Endodermal cell (in vitro differentiated cells): ENCODE data around the gene IER2. TPM values are rescaled to one million over a fixed set of nuclear protein-coding genes. Genes with fewer than 3 reads are reported as not detected.

ENCODE experiments used
- DNase-seq: peaks from one replicate; pipeline ENCODE4 v3.0.0-alpha.2; 2017
- H3K27ac ChIP-seq: 2 replicates; pipeline ENCODE4 v1.5.1; 2013; ENCODE audit warnings: mild to moderate bottlenecking, low read depth, low read length, moderate library complexity
- H3K27me3 ChIP-seq: 2 replicates; pipeline ENCODE4 v1.6.1; 2013; ENCODE audit warnings: mild to moderate bottlenecking, low read length, moderate library complexity; ENCODE audit not compliant: insufficient read depth, control insufficient read depth, poor library complexity, severe bottlenecking
- H3K36me3 ChIP-seq: 2 replicates; pipeline ENCODE4 v1.7.0; 2013; ENCODE audit warnings: mild to moderate bottlenecking, low read length, moderate library complexity; ENCODE audit not compliant: control insufficient read depth, insufficient read depth
- H3K4me1 ChIP-seq: one replicate; pipeline ENCODE4 v1.7.0; 2013; ENCODE audit warnings: low read length; ENCODE audit not compliant: control insufficient read depth, insufficient read depth
- H3K4me3 ChIP-seq: 2 replicates; pipeline ENCODE4 v1.5.1; 2013; ENCODE audit warnings: mild to moderate bottlenecking, low read length, moderate library complexity
- H3K9ac ChIP-seq: 2 replicates; pipeline ENCODE4 v1.6.1; 2013; ENCODE audit warnings: mild to moderate bottlenecking, low read length, moderate library complexity; ENCODE audit not compliant: poor library complexity, severe bottlenecking; ENCODE audit errors: extremely low read depth
- H3K9me3 ChIP-seq: 2 replicates; pipeline ENCODE4 v1.6.1; 2013; ENCODE audit warnings: mild to moderate bottlenecking, low read length, moderate library complexity; ENCODE audit not compliant: control insufficient read depth
- H3K27ac Mint-ChIP-seq: 2 replicates; pipeline ENCODE4 v1.8.0; 2020; ENCODE audit warnings: mixed read lengths
- H3K27me3 Mint-ChIP-seq: 2 replicates; pipeline ENCODE4 v1.8.0; 2021; ENCODE audit warnings: mild to moderate bottlenecking, mixed read lengths; ENCODE audit not compliant: insufficient read depth
- H3K36me3 Mint-ChIP-seq: 2 replicates; pipeline ENCODE4 v1.8.0; 2020; ENCODE audit warnings: low read depth, mixed read lengths
- H3K4me1 Mint-ChIP-seq: 2 replicates; pipeline ENCODE4 v1.8.0; 2020; ENCODE audit warnings: mixed read lengths
- H3K4me3 Mint-ChIP-seq: 2 replicates; pipeline ENCODE4 v1.8.0; 2020; ENCODE audit warnings: mild to moderate bottlenecking, moderate library complexity, mixed read lengths
- H3K9me3 Mint-ChIP-seq: 2 replicates; pipeline ENCODE4 v1.8.0; 2020; ENCODE audit warnings: mild to moderate bottlenecking, mixed read lengths
- CTCF ChIP-seq: fragments of 200-600 bp; sonication (generic); conservative IDR thresholded peaks from 2 replicates; pipeline ENCODE4 v1.5.0; 2021; ENCODE audit warnings: antibody characterized with exemption, mild to moderate bottlenecking
- WGBS, 2 experiments: methylation state at CpG; one replicate each; pipeline versions ENCODE4 v1.1.5 to v1.1.7; 2013; ENCODE audit warnings: missing lambda C conversion rate in 2 of 2, mixed read lengths in 1 of 2; ENCODE audit not compliant: insufficient coverage in 1 of 2, insufficient read length in 1 of 2; 5-methylcytosine and 5-hydroxymethylcytosine counted together
- total RNA-seq, 2 donors: library from RNA; stranded (reverse); fragmentation: NEBNext Ultra II Directional in 1 of 2; extraction: Animal tissue kit (Norgen Biotek cat#: 25700) in 1 of 2; gene quantifications; 2 replicates in 1 of 2; 3 replicates in 1 of 2; pipeline ENCODE4 v1.2.1, GENCODE V29; 2021

The IER2 gene
- total RNA-seq, 2 donors from 2014 or later = 55.3 to 66.6 TPM

- Mint-ChIP-seq H3K27me3 (no peaks in the 10 kb centered on the region), H3K36me3 (peaks cover 23% of the 10 kb centered on the region), H3K27ac (peak within 1 kb of the TSS; percentile 99), H3K9me3 (no peaks in the 10 kb centered on the region), H3K4me1 (peaks cover 49% of the 10 kb centered on the region), H3K4me3 (peak within 1 kb of the TSS; percentile 96)
- WGBS, 2 experiments = 8 to 15% methylated on average over 26 to 65 of the region's 65 CpGs
- DNase-seq = peak; percentile 95
- no peak for TF ChIP-seq CTCF
- H3K36me3 ChIP-seq = peaks cover 39% of the 10 kb centered on the region
- H3K4me1 ChIP-seq = peaks cover 21% of the 10 kb centered on the region
- peak within 1 kb of the TSS; percentile 96 for H3K4me3 ChIP-seq
- H3K9ac ChIP-seq = peak within 1 kb of the TSS; percentile 84
- H3K27me3 ChIP-seq = no peaks in the 10 kb centered on the region
- H3K9me3 ChIP-seq = no peaks in the 10 kb centered on the region
- peak within 1 kb of the TSS; percentile 78 for H3K27ac ChIP-seq
These were observed 32.3 kb upstream of the IER2 start, which contains the start of gene NACC1 for GRCh38 chr19:13117772-13118423. TSS of gene NACC1 (plus strand) at chr19:13118264. CDS start at chr19:13135208, 16,944 bp downstream.

- Mint-ChIP-seq H3K36me3 (peaks cover 29% of the 10 kb centered on the region), H3K4me3 (peak overlapping the region; percentile 96), H3K27ac (peak overlapping the region; percentile 79), H3K9me3 (no peaks in the 10 kb centered on the region), H3K4me1 (peaks cover 54% of the 10 kb centered on the region), H3K27me3 (no peaks in the 10 kb centered on the region)
- H3K4me1 ChIP-seq = peaks cover 23% of the 10 kb centered on the region
- no peaks in the 10 kb centered on the region for H3K9me3 ChIP-seq
- peak overlapping the region; percentile 84 for H3K9ac ChIP-seq
- peaks cover 46% of the 10 kb centered on the region for H3K36me3 ChIP-seq
- TF ChIP-seq CTCF = no peak
- WGBS, 2 experiments = 0% methylated on average over 7 to 55 of the region's 57 CpGs
- H3K27me3 ChIP-seq = no peaks in the 10 kb centered on the region
- peak overlapping the region; percentile 89 for H3K4me3 ChIP-seq
- DNase-seq = peak; percentile 96
- peak overlapping the region; percentile 78 for H3K27ac ChIP-seq
These were observed 31.6 kb upstream of the IER2 start for GRCh38 chr19:13118424-13119193.

GRCh38 chr19:13119627-13120026 lies 30.6 kb upstream of the IER2 start:
- H3K36me3 Mint-ChIP-seq = peaks cover 29% of the 10 kb centered on the region
- Histone ChIP-seq H3K27me3 (no peaks in the 10 kb centered on the region), H3K36me3 (peaks cover 44% of the 10 kb centered on the region), H3K4me3 (peak overlapping the region; percentile 89), H3K9me3 (no peaks in the 10 kb centered on the region), H3K9ac (peak overlapping the region; percentile 51), H3K27ac (no peak overlapping the region), H3K4me1 (peaks cover 25% of the 10 kb centered on the region)
- H3K4me3 Mint-ChIP-seq = peak overlapping the region; percentile 96
- no peaks in the 10 kb centered on the region for H3K9me3 Mint-ChIP-seq
- no peaks in the 10 kb centered on the region for H3K27me3 Mint-ChIP-seq
- H3K27ac Mint-ChIP-seq = peak overlapping the region; percentile 79
- DNase-seq = peak; percentile 45
- H3K4me1 Mint-ChIP-seq = peaks cover 54% of the 10 kb centered on the region
- WGBS, 2 experiments = 86 to 93% methylated on average over 6 to 8 of the region's 8 CpGs
- TF ChIP-seq CTCF = no peak
